Lower leg skin (tissue), 3 donors: ENCODE results near the gene ANKRD36.
"Not testable (repeated sequence)": the region's sequence is repeated elsewhere in the genome, so short reads cannot be mapped to it uniquely, and the experiment has no call there.

Source experiments
- CTCF ChIP-seq, 3 donors: fragments of 450-650 bp; IDR thresholded peaks; one replicate each; pipeline ENCODE4 v1.5.1; 2016; ENCODE audit warnings: antibody characterized with exemption in 3 of 3, mild to moderate bottlenecking in 3 of 3, moderate library complexity in 2 of 3
- POLR2A ChIP-seq, 2 donors: fragments of 450-650 bp; IDR thresholded peaks; one replicate each; pipeline ENCODE4 v1.6.1; 2016 to 2017; ENCODE audit warnings: antibody characterized with exemption in 2 of 2, mild to moderate bottlenecking in 1 of 2, moderate library complexity in 1 of 2

GRCh38 chr2:97276232-97276798, 163.4 kb downstream of the ANKRD36 start:
- not testable (repeated sequence) for TF ChIP-seq CTCF, POLR2A (IDR thresholded peaks at IDR 0.05)
